H1 (cell line): Measurements from ENCODE around the gene LNPEP. TPM values are rescaled to one million over a fixed set of nuclear protein-coding genes. Genes with fewer than 3 reads are reported as not detected.

Experiments
- CTCF ChIA-PET: fragments of 300-600 bp; sonication (Branson Sonifier 250); formaldehyde crosslinking; loops from one replicate; lab custom pipeline; 2021; ENCODE audit not compliant: partially characterized antibody; lab: Charles Lee
- POLR2A ChIA-PET: fragments of 300-600 bp; sonication (Branson Sonifier 250); formaldehyde crosslinking; loops from one replicate; lab custom pipeline; 2021; ENCODE audit warnings: inconsistent platforms; ENCODE audit not compliant: partially characterized antibody; lab: Charles Lee
- DNase-seq, 2 experiments: peaks; one replicate each; pipeline versions ENCODE4 v3.0.0 to v3.0.0-alpha.2; 2010 to 2022; ENCODE audit warnings: low spot score in 2 of 2, low read depth in 1 of 2, mixed read lengths in 1 of 2
- FAIRE-seq: peaks from 2 replicates; lab custom pipeline; 2011; peaks lifted over from hg19 to GRCh38; lab: Jason Lieb, UNC
- H2AFZ ChIP-seq: 2 replicates; pipeline ENCODE4 v1.8.1; 2012; ENCODE audit warnings: low read length, inconsistent platforms
- H2AK5ac ChIP-seq: 2 replicates; pipeline ENCODE4 v1.6.1; 2013; ENCODE audit warnings: low read depth, low read length
- H2BK120ac ChIP-seq: replicated peaks from 2 replicates; pipeline ENCODE3; 2013; ENCODE audit warnings: low read depth, low read length, inconsistent platforms
- H2BK12ac ChIP-seq: 2 replicates; pipeline ENCODE4 v1.6.1; 2013; ENCODE audit warnings: low read depth, low read length
- H2BK15ac ChIP-seq: 2 replicates; pipeline ENCODE4 v1.6.1; 2013; ENCODE audit warnings: low read length
- H2BK20ac ChIP-seq: 2 replicates; pipeline ENCODE4 v1.6.1; 2013; ENCODE audit warnings: low read length
- H2BK5ac ChIP-seq: 2 replicates; pipeline ENCODE4 v1.6.1; 2013; ENCODE audit warnings: low read depth, low read length
- H3K14ac ChIP-seq: 2 replicates; pipeline ENCODE4 v1.6.1; 2013; ENCODE audit warnings: inconsistent platforms; ENCODE audit not compliant: insufficient read length
- H3K18ac ChIP-seq: 2 replicates; pipeline ENCODE4 v1.6.1; 2013; ENCODE audit warnings: low read length; ENCODE audit errors: extremely low read depth
- H3K23ac ChIP-seq: 2 replicates; pipeline ENCODE4 v1.6.1; 2013; ENCODE audit warnings: inconsistent platforms; ENCODE audit not compliant: insufficient read length
- H3K23me2 ChIP-seq: 2 replicates; pipeline ENCODE4 v1.6.1; 2013; ENCODE audit warnings: low read depth, low read length
- H3K27ac ChIP-seq: 2 replicates; pipeline ENCODE4 v1.6.1; 2011; ENCODE audit warnings: low read depth, low read length, inconsistent platforms
- H3K27me3 ChIP-seq, 4 experiments: replicated peaks in 1 of 4; 1 replicate in 1 of 4; 2 replicates in 3 of 4; pipeline versions ENCODE4 v1.6.1 to v1.8.1; 2011 to 2013; ENCODE audit warnings: low read length in 3 of 4, mild to moderate bottlenecking in 3 of 4, inconsistent platforms in 2 of 4, mixed read lengths in 2 of 4, moderate library complexity in 1 of 4; ENCODE audit not compliant: control insufficient read depth in 3 of 4, insufficient read depth in 3 of 4; ENCODE audit errors: extremely low read depth in 1 of 4
- H3K36me3 ChIP-seq, 4 experiments: 2 replicates each; pipeline versions ENCODE4 v1.6.1 to v1.8.1; 2011 to 2013; ENCODE audit warnings: mild to moderate bottlenecking in 4 of 4, low read length in 3 of 4, moderate library complexity in 2 of 4, control low read depth in 1 of 4, inconsistent platforms in 1 of 4; ENCODE audit not compliant: insufficient read depth in 4 of 4, control insufficient read depth in 2 of 4
- H3K4ac ChIP-seq: replicated peaks from 2 replicates; pipeline ENCODE3; 2013; ENCODE audit warnings: low read length, low read depth, mixed read lengths, inconsistent platforms; ENCODE audit not compliant: insufficient read length
- H3K4me1 ChIP-seq, 4 experiments: replicated peaks in 1 of 4; 1 replicate in 1 of 4; 2 replicates in 3 of 4; pipeline versions ENCODE4 v1.6.1 to v1.8.1; 2011 to 2013; ENCODE audit warnings: low read length in 3 of 4, inconsistent platforms in 2 of 4, mixed read lengths in 1 of 4; ENCODE audit not compliant: insufficient read depth in 4 of 4, control insufficient read depth in 3 of 4
- H3K4me2 ChIP-seq, 2 experiments: 2 replicates each; pipeline versions ENCODE4 v1.6.1 to v1.8.1; 2011 to 2013; ENCODE audit warnings: low read depth in 2 of 2, low read length in 2 of 2, control low read depth in 1 of 2, inconsistent platforms in 1 of 2, mild to moderate bottlenecking in 1 of 2; ENCODE audit not compliant: insufficient read depth in 1 of 2
- H3K4me3 ChIP-seq, 4 experiments: fragments of 200-600, 300-600 bp in 1 of 4; sonication (generic), shearing (Covaris generic), sonication (Bioruptor Twin) in 1 of 4; 2 replicates each; pipeline versions ENCODE4 v1.5.1 to v1.8.1; 2011 to 2016; ENCODE audit warnings: low read length in 4 of 4, low read depth in 3 of 4, control low read depth in 2 of 4, inconsistent platforms in 2 of 4, mild to moderate bottlenecking in 2 of 4, mixed read lengths in 1 of 4, moderate library complexity in 1 of 4; ENCODE audit not compliant: insufficient read depth in 2 of 4; ENCODE audit errors: extremely low read depth in 1 of 4
- H3K56ac ChIP-seq: replicated peaks from 2 replicates; pipeline ENCODE3; 2013; ENCODE audit warnings: low read depth, mild to moderate bottlenecking, mixed read lengths, low read length, inconsistent platforms; ENCODE audit not compliant: insufficient read length
- H3K79me1 ChIP-seq: 2 replicates; pipeline ENCODE4 v1.6.1; 2013; ENCODE audit warnings: low read depth, low read length, control low read depth
- H3K79me2 ChIP-seq, 2 experiments: 2 replicates each; pipeline versions ENCODE4 v1.6.1 to v1.8.1; 2012 to 2013; ENCODE audit warnings: low read length in 2 of 2, mild to moderate bottlenecking in 2 of 2, inconsistent platforms in 1 of 2; ENCODE audit not compliant: insufficient read depth in 2 of 2, control insufficient read depth in 1 of 2
- H3K9ac ChIP-seq, 4 experiments: replicated peaks in 1 of 4; 1 replicate in 1 of 4; 2 replicates in 3 of 4; pipeline versions ENCODE4 v1.6.1 to v1.8.1; 2011 to 2013; ENCODE audit warnings: low read depth in 3 of 4, low read length in 3 of 4, control low read depth in 2 of 4, mild to moderate bottlenecking in 2 of 4, moderate library complexity in 2 of 4, inconsistent platforms in 1 of 4; ENCODE audit errors: extremely low read depth in 1 of 4
- H3K9me3 ChIP-seq, 2 experiments: 2 replicates each; pipeline versions ENCODE4 v1.6.1 to v1.8.1; 2012 to 2013; ENCODE audit warnings: mild to moderate bottlenecking in 2 of 2, moderate library complexity in 2 of 2, control low read depth in 1 of 2, inconsistent platforms in 1 of 2, low read depth in 1 of 2, low read length in 1 of 2, mixed read lengths in 1 of 2; ENCODE audit not compliant: insufficient read depth in 2 of 2
- H4K20me1 ChIP-seq, 2 experiments: replicated peaks in 1 of 2; 2 replicates each; pipeline versions ENCODE3 to v1.8.1; 2011 to 2013; ENCODE audit warnings: inconsistent platforms in 2 of 2, low read length in 2 of 2, mild to moderate bottlenecking in 1 of 2; ENCODE audit not compliant: insufficient read depth in 2 of 2, control insufficient read depth in 1 of 2
- H4K5ac ChIP-seq: 2 replicates; pipeline ENCODE4 v1.6.1; 2013; ENCODE audit warnings: low read length, low read depth, mixed read lengths, inconsistent platforms; ENCODE audit not compliant: insufficient read length
- H4K8ac ChIP-seq: 2 replicates; pipeline ENCODE4 v1.8.0; 2013; ENCODE audit warnings: mild to moderate bottlenecking, moderate library complexity, low read length, inconsistent platforms; ENCODE audit not compliant: insufficient read depth; ENCODE audit errors: extremely low read depth
- H4K91ac ChIP-seq: replicated peaks from 2 replicates; pipeline ENCODE3; 2013; ENCODE audit warnings: low read length, mixed read lengths, inconsistent platforms; ENCODE audit not compliant: insufficient read length
- BACH1 ChIP-seq: IDR thresholded peaks from 2 replicates; pipeline ENCODE4 v1.6.1; 2012; ENCODE audit warnings: low read length, improper control_type of control experiment
- CBX8 ChIP-seq: fragments of 300-800, 300-1000 bp; sonication (generic); IDR thresholded peaks from 2 replicates; pipeline ENCODE4 v1.7.1; 2016; ENCODE audit warnings: low read depth, low read length, borderline replicate concordance
- EP300 ChIP-seq, 2 experiments: IDR thresholded peaks; 1 replicate in 1 of 2; 2 replicates in 1 of 2; pipeline ENCODE4 v1.6.1; 2011 to 2012; ENCODE audit warnings: low read depth in 2 of 2, low read length in 2 of 2, mild to moderate bottlenecking in 2 of 2, borderline replicate concordance in 1 of 2, inconsistent platforms in 1 of 2, moderate library complexity in 1 of 2
- KDM1A ChIP-seq: fragments of 200-600, 300-600 bp; sonication (generic); IDR thresholded peaks from 2 replicates; pipeline ENCODE4 v1.7.1; 2016; ENCODE audit warnings: mild to moderate bottlenecking, low read length, borderline replicate concordance
- RAD21 ChIP-seq, 2 experiments: IDR thresholded peaks in 1 of 2; conservative IDR thresholded peaks in 1 of 2; 2 replicates each; pipeline ENCODE4 v1.6.1; 2011; ENCODE audit warnings: low read depth in 2 of 2, low read length in 2 of 2, improper control_type of control experiment in 1 of 2, inconsistent platforms in 1 of 2, mild to moderate bottlenecking in 1 of 2, moderate library complexity in 1 of 2
- RBBP5 ChIP-seq: IDR thresholded peaks from 2 replicates; pipeline ENCODE4 v1.7.1; 2012; ENCODE audit warnings: low read depth, mild to moderate bottlenecking, inconsistent platforms, low read length, moderate library complexity, borderline replicate concordance
- SIRT6 ChIP-seq: IDR thresholded peaks from one replicate; pipeline ENCODE4 v1.7.1; 2012; ENCODE audit warnings: low read length, inconsistent platforms
- TAF1 ChIP-seq: IDR thresholded peaks from 2 replicates; pipeline ENCODE4 v1.6.1; 2011; ENCODE audit warnings: mild to moderate bottlenecking, low read depth, low read length
- WGBS, 2 experiments: shearing (Covaris generic) in 1 of 2; methylation state at CpG; one replicate each; pipeline versions ENCODE4 v1.1.6 to v1.1.7; 2013 to 2015; ENCODE audit warnings: low lambda C conversion rate in 2 of 2, mixed read lengths in 2 of 2, inconsistent platforms in 1 of 2, low coverage in 1 of 2, missing lambda C conversion rate in 1 of 2; ENCODE audit not compliant: insufficient replicate concordance in 2 of 2, insufficient coverage in 1 of 2, insufficient read length in 1 of 2; ENCODE audit errors: extremely low coverage in 1 of 2, missing lambda C conversion rate in 1 of 2; 5-methylcytosine and 5-hydroxymethylcytosine counted together
- polyA plus RNA-seq, 7 experiments: library from polyadenylated mRNA; depleted of rRNA in 3 of 7; stranded (reverse) in 5 of 7; unstranded in 2 of 7; fragments of >200 nt in 5 of 7; fragments of 200-250 nt in 2 of 7; gene quantifications; 1 replicate in 5 of 7; 2 replicates in 1 of 7; 4 replicates in 1 of 7; pipeline versions ENCODE4 v1.2.1 to v1.2.3, GENCODE V29; 2011 to 2013; ENCODE audit warnings: missing spikeins in 2 of 7, mixed read lengths in 2 of 7
- total RNA-seq: library from RNA; stranded (reverse); fragmentation: NEBNext Ultra II Directional; extraction: Animal tissue kit (Norgen Biotek cat#: 25700); gene quantifications from 2 replicates; pipeline ENCODE4 v1.2.1, GENCODE V29; 2021
- TF ChIP-seq, protein P1 (sequence below): IDR thresholded peaks from 2 replicates; pipeline ENCODE4 v1.6.1; 2012; ENCODE audit warnings: low read length, inconsistent platforms

The LNPEP gene
- total and polyA plus RNA-seq, 2 of the 8 experiments (the other 6 are each of a cell fraction or from before 2014, with no cell fraction given), result 1.8 to 4.5 TPM

DNA sequence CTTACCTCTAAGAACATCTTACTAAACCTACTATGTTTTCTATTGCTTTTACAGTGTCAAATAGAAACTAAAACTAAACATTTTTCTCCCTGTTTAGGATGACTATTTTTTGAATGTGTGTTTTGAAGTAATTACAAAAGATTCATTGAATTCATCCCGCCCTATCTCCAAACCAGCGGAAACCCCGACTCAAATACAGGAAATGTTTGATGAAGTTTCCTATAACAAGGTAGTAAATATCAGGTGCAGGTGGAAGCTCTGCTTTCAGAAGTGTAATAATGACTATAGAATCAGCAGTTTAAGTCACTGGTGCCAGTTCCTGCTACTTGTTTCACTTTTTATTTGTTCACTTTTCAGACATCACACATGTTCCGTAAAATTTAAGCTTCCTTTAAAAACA is 39.6 kb upstream of the LNPEP start:
- ChIA-PET POLR2A (no interaction called here), CTCF (interaction anchor here (0.6 to 2.0 kb wide), 6 partner anchors 13 to 224 kb away, joined by 3 to 8 read pairs (median 3); no protein-coding TSS in a partner anchor)
- DNase-seq (no peak), FAIRE-seq (no peak)
- Histone ChIP-seq H3K27me3 (no peaks in the 10 kb centered on the region), H3K4me1 (no peaks in the 10 kb centered on the region), H2AFZ (no peak overlapping the region), H2BK12ac (no peak overlapping the region), H4K5ac (no peak overlapping the region), H3K23me2 (no peaks in the 10 kb centered on the region), H2BK120ac (no peak overlapping the region), H3K4me3 (no peak overlapping the region), H2BK15ac (no peak overlapping the region), H4K91ac (no peak overlapping the region), H3K36me3 (no peaks in the 10 kb centered on the region), H3K4me2 (no peak overlapping the region), H3K18ac (no peak overlapping the region), H4K8ac (no peak overlapping the region), H3K4ac (no peak overlapping the region), H3K56ac (no peak overlapping the region), H2BK20ac (no peak overlapping the region), H2BK5ac (no peak overlapping the region), H3K79me1 (no peaks in the 10 kb centered on the region), H4K20me1 (no peaks in the 10 kb centered on the region), H3K9ac (no peak overlapping the region), H3K9me3 (no peaks in the 10 kb centered on the region), H2AK5ac (no peak overlapping the region), H3K27ac (no peak overlapping the region), H3K79me2 (no peaks in the 10 kb centered on the region), H3K14ac (no peak overlapping the region), H3K23ac (no peak overlapping the region)
- 93 to 100% methylated on average over 1 to 4 of the region's 4 CpGs for WGBS, 2 experiments
- no peak for TF ChIP-seq RBBP5
- TF ChIP-seq CBX8, result no peak
- no peak for TF ChIP-seq TAF1
- no peak for TF ChIP-seq BACH1
- TF ChIP-seq, protein P1, sequence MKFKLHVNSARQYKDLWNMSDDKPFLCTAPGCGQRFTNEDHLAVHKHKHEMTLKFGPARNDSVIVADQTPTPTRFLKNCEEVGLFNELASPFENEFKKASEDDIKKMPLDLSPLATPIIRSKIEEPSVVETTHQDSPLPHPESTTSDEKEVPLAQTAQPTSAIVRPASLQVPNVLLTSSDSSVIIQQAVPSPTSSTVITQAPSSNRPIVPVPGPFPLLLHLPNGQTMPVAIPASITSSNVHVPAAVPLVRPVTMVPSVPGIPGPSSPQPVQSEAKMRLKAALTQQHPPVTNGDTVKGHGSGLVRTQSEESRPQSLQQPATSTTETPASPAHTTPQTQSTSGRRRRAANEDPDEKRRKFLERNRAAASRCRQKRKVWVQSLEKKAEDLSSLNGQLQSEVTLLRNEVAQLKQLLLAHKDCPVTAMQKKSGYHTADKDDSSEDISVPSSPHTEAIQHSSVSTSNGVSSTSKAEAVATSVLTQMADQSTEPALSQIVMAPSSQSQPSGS, result no peak
- TF ChIP-seq KDM1A, result no peak
- TF ChIP-seq EP300 (IDR thresholded peaks at IDR 0.05; ENCODE audit: borderline replicate concordance in 1 of 2, low read depth in 2 of 2, low read length in 2 of 2), result no peak
- no peak for TF ChIP-seq RAD21 (IDR thresholded peaks at IDR 0.05 in 1 of 2, conservative IDR thresholded peaks at IDR 0.05 in 1 of 2; ENCODE audit: low read depth in 2 of 2, low read length in 2 of 2)
- no peak for TF ChIP-seq SIRT6
